WI38 (cell line): Measurements from ENCODE around the gene POLR2H.

Experiments used
- H3K4me3 ChIP-seq: 2 replicates; pipeline ENCODE4 v1.5.1; 2011; ENCODE audit warnings: low read depth, mild to moderate bottlenecking, control low read depth, low read length
- TF ChIP-seq, protein P1 (sequence below): IDR thresholded peaks from 2 replicates; pipeline ENCODE4 v1.5.1; 2012; ENCODE audit warnings: low read depth, mild to moderate bottlenecking, control low read depth, low read length

The POLR2H gene

DNA sequence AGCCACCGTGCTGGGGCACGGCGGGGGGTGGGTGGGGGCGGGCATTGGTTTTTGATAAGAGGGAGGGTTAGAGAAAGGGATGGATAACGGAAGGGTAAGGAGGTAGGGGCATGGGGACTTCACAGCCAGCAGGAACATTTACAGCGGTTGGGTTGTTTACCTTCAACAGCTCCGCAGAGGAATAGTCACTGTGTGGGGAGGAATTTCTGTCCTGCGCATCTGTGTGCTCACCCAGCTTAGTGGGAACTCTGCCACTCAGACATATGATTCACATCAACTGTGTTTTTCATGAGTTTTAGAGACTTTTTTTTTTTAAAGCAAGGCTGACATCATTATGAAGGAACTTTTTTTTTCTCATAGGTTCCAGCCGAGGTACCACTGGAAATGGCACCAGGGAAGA, 37.9 kb downstream of the POLR2H start:
- no peak overlapping the region for H3K4me3 ChIP-seq
- TF ChIP-seq, protein P1, sequence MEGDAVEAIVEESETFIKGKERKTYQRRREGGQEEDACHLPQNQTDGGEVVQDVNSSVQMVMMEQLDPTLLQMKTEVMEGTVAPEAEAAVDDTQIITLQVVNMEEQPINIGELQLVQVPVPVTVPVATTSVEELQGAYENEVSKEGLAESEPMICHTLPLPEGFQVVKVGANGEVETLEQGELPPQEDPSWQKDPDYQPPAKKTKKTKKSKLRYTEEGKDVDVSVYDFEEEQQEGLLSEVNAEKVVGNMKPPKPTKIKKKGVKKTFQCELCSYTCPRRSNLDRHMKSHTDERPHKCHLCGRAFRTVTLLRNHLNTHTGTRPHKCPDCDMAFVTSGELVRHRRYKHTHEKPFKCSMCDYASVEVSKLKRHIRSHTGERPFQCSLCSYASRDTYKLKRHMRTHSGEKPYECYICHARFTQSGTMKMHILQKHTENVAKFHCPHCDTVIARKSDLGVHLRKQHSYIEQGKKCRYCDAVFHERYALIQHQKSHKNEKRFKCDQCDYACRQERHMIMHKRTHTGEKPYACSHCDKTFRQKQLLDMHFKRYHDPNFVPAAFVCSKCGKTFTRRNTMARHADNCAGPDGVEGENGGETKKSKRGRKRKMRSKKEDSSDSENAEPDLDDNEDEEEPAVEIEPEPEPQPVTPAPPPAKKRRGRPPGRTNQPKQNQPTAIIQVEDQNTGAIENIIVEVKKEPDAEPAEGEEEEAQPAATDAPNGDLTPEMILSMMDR, result no peak

DNA sequence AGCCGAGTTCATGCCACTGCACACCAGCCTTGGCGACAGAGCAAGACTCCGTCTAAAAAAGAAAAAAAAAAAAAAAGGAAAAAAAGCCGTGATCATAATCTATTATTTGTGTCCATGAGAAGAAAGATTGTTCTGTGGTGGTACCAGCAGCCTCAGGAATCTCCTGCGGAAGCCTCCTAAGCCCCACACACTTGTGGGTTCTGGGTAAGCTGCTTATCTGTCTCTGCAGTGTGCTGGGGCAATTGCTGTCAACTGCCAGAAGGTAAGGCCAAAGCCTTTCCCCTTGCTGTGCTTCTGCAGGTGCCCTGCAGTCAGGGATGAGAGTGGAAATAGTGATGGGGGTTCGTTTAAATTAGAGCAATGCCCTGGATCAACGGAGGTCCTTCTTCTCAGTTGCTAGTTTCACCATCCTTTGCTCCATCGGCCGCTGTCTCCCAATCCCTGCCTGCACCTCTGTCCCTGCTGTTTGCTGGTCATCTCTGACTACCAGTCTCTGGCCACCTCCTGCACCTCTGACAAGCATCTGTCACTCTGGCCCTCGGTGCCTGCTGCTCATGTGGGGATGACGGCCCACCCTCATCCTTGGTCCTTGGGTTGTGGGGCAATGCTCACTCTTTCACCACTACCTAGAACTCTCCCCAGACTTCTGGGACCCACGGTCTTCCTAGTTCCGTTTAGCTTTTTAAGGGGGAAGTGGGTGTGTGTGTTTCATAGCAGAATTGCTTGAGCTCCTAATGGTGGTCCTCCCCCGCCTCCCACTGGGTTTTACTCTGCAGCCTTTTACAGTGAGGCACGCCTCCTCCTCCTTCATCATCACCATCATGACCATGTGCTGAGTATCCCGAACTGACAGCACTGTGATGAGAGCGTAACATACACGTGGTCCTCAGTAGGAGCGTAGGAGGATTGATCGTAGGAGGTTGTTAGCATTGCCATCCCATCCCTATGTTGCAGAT, 43.8 kb downstream of the POLR2H start:
- TF ChIP-seq, protein P1, result no peak

DNA sequence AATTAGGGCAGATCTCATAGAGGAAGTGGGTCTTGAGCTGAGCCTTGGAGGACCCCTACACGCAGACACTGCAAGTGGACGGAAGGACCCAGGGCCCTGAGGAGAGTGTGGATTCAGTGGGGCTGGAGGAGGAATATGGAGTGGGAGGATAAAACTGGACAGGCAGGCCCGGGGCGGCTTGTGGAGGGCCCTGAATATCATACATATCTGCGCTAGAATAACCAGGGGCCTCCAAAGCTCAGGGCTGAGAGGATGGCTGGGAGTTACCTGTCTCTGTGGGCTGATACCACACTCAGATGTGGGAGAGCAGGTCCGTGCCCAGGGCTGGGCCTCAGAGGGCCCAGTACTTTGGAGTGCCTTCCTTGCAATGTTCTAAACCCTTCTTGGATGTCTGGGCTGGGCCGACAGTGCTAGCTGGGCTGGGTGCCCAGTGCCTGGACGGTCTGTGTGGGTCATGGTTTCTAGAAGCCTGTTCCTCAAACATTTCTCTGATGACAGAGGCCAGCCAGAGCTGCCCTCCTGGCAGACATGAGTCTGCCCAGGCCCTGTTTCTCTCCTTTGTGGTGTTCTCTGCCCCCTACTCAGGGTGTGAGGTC, 47.9 kb downstream of the POLR2H start:
- TF ChIP-seq, protein P1, result no peak
- H3K4me3 ChIP-seq, result no peak overlapping the region

More for the DNA sequence above, 43.8 kb downstream of the POLR2H start:
- H3K4me3 ChIP-seq, result no peak overlapping the region

DNA sequence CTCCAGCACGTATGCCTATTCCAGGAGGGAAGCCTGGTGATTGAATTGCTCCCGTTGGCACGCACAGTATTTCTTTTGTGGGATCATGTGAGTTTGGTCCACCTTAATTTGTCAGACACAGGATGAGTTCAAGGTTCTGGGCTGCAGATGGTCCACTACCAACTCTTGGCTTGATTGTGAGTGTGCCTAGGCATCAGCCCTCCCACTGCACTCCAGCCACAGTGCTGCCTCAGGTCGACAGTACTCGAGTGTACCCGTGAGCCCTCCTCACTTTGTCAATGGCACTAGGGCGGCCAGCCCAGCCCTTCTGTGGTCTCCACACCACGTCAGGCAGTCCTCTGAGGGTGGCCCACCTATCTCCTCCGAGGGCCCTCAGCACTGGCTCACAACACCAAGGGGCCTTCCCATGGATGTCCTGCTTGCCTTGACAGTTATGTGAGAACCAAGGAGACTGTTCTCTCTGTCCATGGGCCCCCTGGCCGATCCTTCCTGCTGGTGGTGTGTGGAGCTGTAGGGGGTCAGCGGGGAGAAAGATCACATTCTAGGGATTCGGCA, 48.5 kb downstream of the POLR2H start:
- no peak overlapping the region for H3K4me3 ChIP-seq
- TF ChIP-seq, protein P1, result no peak

DNA sequence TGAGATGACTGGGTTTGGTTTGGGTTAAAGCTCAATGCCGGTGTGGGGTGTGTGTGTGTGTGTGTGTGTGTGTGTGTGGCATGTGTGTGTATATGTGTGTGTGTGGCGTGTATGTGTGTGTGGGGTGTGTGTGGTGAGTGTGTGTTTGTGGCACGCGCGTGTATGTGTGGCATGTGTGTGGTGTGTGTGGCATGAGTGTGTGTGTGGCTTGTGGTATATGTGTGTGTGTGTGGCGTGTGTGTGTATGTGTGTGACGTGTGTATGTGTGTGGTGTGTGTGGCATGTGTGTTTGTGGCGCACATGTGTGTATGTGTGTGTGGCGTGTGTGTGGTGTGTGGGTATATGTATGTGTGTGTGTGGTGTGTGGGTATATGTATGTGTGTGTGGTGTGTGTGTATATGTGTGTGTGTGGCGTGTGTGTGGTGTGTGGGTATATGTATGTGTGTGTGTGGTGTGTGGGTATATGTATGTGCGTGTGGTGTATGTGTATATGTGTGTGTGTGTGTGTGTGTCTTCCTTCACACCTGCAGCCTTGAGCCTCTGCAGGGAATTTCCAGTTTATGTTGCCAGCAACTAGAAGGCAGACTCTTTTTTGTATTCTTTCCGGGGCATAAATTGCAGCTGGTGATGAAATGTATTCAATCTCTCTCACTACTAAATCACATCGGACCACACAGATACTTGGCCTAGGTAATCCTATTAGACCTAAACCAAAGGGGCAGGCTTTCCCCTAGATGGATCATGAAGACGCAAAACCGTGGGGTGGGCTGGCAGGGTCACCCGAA, 53.1 kb downstream of the POLR2H start:
- TF ChIP-seq, protein P1, result no peak

DNA sequence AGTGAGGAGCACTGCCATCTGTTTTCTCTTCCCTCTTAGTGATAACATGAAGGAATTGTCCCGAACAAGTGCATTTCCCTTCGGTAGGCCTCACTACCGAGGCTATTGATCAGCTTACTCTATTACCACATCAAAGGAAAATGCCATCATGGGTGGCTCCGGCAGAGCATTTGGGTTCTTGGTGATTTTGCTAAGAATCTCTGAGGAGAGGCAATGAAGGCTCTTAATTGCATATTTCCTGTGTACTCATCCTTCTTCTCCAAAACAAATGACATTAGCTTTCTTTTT, 53.6 kb downstream of the POLR2H start:
- TF ChIP-seq, protein P1, result no peak
- no peak overlapping the region for H3K4me3 ChIP-seq

More for the DNA sequence above, 53.1 kb downstream of the POLR2H start:
- H3K4me3 ChIP-seq, result no peak overlapping the region
